Left colon (tissue), 2 donors: ENCODE results near the gene PSMD10. TPM values are rescaled to one million over a fixed set of nuclear protein-coding genes. Genes with fewer than 3 reads are reported as not detected.

Experiments used
- ATAC-seq: fragments of 200-7000 bp; cut with Tn5 transposase; one replicate; pipeline ENCODE4 v1.9.1; 2020; ENCODE audit warnings: mild to moderate bottlenecking, moderate library complexity
- DNase-seq, 2 donors: peaks; one replicate each; pipeline ENCODE4 v3.0.0-alpha.2; 2020
- intact Hi-C, 2 donors: fragments of 100-400 bp; cut with DNase I in 1 of 2; cut with micrococcal nuclease in 1 of 2; formaldehyde crosslinking; loops; one replicate each; pipeline versions ENCODE4 v1.11.2 to v1.14.0; 2022; cut with DNase I, micrococcal nuclease
- total RNA-seq, 2 donors: library from RNA; stranded (reverse); fragmentation: NEBNext Ultra II Directional; extraction: Animal tissue kit (Norgen Biotek cat#: 25700); gene quantifications; one replicate each; pipeline ENCODE4 v1.2.1, GENCODE V29; 2021
- donor health status: DM: no; HTN: no; CAD: no.
- donor health status: DM: yes; HTN: yes; CAD: no.

The PSMD10 gene
- total RNA-seq, 2 donors from 2014 or later, result 31.4 to 34.8 TPM

DNA sequence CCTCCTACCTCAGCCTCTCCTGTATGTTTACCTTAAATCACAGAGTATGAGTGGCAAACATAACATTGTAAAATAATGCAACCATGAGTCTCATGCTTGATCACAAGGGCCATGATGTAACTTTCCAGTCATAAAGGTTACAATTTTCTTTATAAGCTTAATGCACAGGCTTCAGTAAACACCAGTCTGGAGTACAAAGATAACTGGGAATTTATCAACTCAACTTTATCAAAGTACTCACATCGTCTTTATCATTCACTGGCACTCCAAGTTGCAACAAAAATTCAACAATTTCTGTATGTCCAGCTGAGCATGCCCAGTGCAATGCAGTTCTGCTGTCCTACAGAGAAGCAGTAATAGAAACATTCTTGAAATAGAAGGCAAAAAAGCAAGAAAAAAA lies 2.8 kb downstream of the PSMD10 start:
- intact Hi-C loops, result no loop called here
- ATAC-seq (peak; percentile 23), DNase-seq (no peak)

DNA sequence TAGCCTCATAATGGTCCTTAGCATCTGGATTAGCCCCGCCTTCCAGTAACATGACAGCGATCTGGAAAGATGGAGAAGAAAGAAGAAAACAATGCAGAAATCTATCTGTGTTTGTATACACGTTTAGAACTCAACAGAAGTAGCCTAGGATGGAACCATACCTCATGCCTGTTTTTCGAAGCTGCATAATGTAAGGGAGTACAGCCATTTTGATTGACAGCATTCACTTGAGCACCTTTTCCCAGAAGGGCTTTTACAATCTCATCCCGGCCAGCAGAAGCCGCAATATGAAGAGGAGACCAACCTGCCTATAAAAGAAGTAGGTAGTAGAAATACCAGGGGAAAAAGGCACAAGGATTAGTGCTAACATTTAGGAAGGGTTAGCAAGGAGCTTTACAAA lies 3.5 kb downstream of the PSMD10 start:
- DNase-seq, result no peak
- ATAC-seq, result no peak
- intact Hi-C loops, result no loop called here

DNA sequence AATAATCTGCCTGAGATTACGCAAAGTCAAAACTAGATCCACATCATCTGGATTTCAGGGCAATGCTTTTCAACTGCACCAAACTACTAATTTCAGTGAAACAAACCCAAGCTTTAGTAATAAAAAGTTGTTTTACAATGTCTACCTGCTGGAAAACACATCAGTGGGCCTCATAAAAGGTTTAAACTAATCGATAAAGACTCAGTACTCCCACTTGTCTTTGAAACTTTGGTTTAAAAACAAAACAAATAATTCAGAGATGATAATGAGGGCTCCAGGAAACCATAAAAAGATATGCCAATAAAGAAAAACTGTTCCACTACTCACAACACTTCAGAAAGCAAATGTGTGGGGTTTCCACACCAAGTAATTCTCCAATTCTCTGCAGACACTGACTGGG lies 10.2 kb downstream of the PSMD10 start:
- intact Hi-C loops, result no loop called here
- DNase-seq (no peak), ATAC-seq (no peak)

DNA sequence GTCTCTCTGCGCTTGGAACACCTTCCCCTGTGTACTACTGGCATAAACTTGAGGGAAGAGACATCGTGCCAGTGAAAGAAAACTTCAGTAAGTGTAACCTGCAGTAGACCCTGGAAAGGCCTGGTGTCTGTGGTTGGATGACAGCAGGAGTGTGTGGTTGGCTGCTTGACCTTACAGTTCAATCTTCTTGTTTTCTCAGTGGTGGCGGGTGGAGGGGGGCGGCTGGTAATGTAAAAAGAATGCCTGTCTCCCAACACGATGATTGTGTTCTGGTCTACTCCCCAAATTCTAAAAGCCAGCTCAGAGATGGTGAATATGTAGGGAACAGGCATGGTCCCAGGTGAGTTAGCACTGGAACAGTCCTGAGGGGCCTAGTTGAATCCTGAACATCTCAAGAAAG lies 18.6 kb downstream of the PSMD10 start:
- intact Hi-C loops, result no loop called here
- DNase-seq, result no peak
- ATAC-seq, result no peak

DNA sequence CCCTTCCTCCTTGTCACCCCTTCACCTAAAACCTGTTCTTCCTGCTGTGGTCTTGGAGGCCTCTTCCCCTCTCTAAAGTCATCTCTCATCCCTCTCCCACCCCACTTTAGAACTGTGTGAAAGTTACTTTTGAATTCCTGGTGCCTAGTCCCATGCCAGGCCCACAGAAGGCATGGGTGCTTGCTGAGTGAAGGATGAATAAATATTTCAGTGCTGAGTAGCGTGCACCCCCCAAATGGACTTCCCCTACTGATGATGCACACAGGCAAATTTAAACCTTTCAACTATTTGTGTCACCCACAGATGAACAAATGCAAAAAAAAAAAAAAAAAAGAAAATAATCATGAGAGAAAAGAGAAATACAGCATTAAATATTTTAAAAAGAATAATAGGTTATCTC lies 19.8 kb downstream of the PSMD10 start:
- ATAC-seq (no peak), DNase-seq (no peak)
- intact Hi-C loops, result no loop called here

DNA sequence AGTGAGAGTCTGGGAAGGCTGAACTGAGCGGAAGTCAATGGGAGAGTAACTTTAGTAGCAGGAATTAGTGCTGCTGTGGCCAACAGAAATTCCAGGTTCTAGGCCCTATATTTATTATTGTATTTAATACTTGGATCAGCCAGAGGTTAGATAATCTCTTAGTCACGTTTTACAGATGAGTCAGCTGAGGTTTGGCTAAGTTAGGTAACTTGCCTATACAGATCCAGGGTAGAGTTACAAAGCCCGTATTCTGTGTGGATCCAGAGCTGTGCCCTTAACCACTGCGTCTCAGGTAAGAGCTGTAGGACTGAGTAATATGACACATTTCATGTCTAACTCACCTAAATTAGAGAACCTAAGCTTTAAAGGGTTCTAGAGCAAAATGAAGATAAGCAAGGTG lies 20.5 kb downstream of the PSMD10 start:
- ATAC-seq (no peak), DNase-seq (no peak)
- intact Hi-C loops, result no loop called here

DNA sequence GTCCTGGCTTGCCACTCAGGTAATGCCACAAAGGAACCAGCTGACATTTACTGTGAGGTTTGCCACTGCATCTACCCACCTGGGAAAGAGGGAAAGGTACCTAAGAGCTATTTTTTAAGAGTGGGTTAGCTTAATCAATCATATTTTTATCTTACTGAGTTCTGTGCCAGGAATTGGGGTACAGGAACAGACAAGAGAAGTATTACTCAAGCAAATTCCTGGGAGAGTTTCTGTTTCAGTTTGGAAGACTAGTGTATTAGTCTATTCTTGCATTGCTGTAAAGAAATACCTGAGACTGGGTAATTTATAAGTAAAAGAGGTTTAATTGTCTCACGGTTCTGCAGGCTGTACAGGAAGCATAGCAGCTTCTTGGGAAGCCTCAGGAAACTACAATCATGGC lies 23.2 kb downstream of the PSMD10 start:
- DNase-seq (no peak), ATAC-seq (no peak)
- intact Hi-C loops, result no loop called here

DNA sequence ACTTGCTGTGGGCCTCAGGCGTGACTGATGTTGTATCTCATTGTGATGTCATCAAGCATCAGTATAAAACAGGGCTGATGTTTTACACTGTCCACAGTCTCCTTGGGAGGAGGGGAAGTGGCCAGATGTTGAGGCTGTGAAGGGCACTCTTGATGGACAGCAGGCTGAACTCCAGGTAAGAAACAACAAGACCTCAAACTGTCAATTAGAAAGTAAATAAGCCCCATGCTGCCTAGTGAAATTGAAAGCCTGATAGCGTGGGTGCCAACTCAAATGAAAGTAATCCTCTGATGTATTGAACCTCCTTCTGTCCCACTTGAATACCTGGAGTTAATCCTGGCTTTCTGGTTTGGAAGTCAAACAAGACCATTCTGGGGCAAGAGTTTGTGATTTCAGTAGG lies 26.7 kb downstream of the PSMD10 start:
- ATAC-seq (no peak), DNase-seq (no peak)
- intact Hi-C loops, result no loop called here

DNA sequence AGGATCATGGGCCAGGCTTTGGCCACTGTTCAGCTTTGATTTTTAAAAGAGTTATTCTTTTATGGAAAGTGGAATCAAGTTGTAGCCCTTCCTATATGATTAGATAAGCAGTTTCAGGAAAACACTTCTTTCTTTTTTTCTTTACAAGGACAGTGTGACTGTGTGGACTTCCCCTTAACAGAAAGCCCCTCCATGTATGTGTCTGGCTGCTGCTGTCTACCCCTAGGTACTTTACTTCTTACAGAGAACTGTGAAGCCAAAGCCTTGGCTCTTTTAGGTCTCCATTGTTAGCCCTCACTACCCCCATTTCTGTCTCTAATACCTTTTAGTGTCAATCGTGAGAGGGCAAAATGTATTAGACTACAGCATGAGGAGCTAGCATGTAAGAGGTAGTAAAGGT lies 27.3 kb downstream of the PSMD10 start:
- intact Hi-C loops, result no loop called here
- DNase-seq, result no peak
- no peak for ATAC-seq

DNA sequence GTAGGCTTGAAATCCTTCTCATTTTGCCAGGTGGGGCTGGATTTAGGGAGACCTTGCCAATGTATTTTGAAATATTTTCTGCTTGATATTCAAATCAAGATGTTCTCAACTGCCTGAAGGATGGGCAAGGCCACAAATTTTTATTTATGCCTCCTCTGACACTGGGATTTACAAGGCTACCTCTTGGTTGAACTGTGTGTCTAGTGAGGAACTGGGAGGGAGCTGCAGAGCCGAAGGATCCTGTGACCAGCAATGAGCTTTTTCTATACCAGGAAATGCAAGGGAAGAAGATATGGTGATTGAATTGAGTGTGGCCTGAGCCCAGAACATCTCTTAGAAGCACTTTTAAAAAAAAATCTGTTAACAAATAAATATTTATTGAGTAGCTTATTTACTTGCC lies 31.5 kb downstream of the PSMD10 start:
- intact Hi-C loops, result no loop called here
- no peak for ATAC-seq
- no peak for DNase-seq

DNA sequence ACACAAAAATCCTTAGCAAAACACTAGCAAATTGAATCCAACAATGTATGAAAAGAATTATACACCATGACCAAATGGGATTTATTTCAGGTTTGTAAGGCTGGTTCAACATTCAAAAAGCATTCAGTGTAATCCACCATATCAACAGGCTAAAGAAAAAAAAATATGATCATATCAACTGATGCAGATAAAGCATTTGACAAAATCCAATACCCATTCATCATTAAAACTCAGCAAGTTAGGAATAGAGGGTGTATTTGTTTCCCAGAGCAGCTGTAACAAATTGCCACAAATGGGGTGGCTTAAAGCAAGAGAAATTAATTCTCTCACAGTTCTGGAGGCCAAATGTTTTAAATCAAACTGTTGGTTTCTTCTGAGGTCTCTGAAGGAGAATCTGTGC lies 35.8 kb downstream of the PSMD10 start:
- DNase-seq, result no peak
- no peak for ATAC-seq
- intact Hi-C loops, result no loop called here

DNA sequence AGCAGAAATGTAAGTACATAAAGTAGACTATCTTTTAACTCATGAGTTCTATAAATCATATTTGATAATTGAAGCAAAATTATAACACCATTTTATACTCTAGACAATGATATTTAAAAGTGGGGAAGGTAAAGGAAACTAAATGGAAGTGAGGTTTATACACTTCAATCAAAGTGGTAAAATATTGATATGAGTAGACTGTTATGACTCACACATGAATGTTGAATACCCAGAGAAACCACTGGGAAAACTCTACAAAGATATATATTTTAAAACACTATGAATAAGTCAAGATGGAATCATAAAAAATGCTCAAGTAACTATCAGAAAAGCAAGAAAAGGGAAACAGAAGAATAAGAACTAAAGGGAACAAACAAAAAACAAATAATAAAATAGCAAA lies 38.1 kb downstream of the PSMD10 start:
- intact Hi-C loops, result no loop called here
- ATAC-seq (no peak), DNase-seq (no peak)

DNA sequence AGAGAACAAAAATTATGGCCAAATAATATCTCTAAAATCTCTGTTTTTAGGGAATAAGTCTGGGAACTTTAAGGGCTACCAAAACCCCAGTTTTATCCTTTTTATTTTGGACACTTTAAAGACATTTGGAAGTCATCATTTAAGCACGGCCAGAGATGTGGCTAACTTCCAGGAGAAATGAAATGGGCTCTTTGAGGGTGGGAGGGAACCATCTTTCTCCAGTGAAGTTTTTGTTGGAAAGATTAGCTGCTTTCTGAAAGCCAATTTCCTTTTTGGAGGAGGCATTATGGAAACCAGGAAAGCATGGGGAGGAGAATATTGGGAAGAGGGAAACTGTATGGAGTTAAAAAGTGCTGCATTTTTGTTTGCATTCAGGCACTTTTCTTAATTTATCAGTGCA lies 41.7 kb downstream of the PSMD10 start:
- ATAC-seq (no peak), DNase-seq (no peak)
- intact Hi-C loops, result no loop called here

DNA sequence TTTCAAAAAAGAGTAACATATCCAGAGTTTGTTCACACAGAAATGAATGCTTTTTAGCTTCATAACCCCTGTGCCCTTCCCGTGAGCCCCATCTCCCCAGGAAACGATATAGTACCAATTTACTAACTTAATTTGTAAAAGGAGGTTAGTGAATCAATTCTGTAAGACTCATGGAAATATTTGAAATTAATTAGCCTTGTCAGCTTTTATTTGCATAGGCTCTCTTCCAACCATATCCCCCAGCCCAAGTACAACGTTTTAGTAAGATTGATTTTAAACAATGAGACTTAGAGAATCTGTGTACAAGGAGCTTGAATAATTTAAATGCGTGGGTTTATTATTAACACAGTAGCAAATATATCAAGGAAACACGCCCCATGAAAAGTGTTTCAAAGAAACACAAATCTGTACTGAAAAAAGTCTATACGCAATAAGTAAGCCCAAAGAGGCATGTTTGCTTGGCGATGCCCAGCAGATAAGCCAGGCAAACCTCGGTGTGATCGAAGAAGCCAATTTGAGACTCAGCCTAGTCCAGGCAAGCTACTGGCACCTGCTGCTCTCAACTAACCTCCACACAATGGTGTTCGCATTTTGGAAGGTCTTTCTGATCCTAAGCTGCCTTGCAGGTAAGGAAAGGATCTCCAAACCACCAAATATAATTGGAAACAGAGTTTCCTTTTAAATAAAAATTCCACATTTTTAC lies 46.6 kb downstream of the PSMD10 start, which contains the start of gene VSIG1:
Gene VSIG1, plus strand, starts transcription at position 512 of the 703 bp plus-strand sequence. Its CDS starts 66 bp downstream, at position 578.
- ATAC-seq (no peak), DNase-seq (no peak)
- intact Hi-C loops, result no loop called here

DNA sequence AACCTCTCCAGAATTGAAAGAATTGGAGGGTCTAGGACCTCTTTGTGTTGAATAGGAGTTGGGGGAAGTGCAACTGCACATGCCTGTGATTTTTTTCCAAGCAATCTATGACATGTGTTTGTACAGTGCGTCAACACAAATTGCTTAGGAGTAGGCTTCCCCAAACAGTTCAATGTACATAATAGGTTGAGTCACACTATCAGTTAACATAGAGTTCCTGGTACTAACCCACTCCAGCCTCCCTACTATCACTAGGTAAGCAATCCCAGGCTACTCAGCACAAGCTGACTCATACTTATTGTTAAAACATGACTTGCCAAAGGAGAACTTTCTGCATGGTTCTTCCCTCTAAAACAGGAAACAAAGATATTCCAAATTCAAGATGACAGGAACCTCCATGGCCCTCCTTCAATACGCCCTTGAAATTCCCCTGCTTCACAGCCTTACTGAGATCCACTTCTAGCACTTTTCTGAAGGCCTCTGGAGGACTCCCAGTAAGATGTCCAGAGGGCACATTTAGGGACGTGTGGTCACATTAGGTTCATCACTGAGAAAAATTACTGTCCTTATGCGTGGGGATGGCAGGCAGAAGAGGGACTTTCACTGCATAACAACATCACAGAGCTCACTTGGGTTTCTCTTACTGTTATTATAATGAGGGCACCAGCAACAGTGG lies 54.9 kb downstream of the PSMD10 start:
- no peak for DNase-seq
- intact Hi-C loops, result no loop called here
- peak; percentile 97 for ATAC-seq

DNA sequence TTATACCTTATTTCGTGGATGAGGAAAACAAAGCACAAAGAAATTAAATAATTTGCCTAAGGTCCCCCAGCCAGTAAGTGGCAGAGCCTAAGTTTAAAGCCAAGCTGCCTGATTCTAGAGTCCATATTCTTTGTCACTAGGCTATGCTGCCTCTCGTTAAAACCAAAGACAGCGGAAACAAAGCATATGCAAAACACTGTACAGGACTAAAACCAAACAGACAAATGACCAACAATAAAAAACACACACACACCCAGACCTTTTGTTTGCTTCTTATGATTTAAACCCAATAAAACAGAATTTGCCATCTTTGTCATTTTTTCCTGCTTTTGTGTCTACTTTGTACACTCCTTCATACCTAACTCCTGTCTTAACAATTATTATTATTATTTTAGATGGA lies 56.6 kb downstream of the PSMD10 start:
- ATAC-seq (peak; percentile 65), DNase-seq (no peak)
- intact Hi-C loops, result no loop called here

Other genes with a start within 250 kb of the PSMD10 start
- gene TEX13B, start 109.2 kb downstream of the PSMD10 start, total RNA-seq, result not detected
- under 1 TPM in 1 of 2 donors, not detected in 1; 0.50 TPM for gene VSIG1, start 46.5 kb downstream of the PSMD10 start, total RNA-seq
- 10 to 100 TPM; 19.9 to 21.4 TPM for gene ATG4A, start 236 bp upstream of the PSMD10 start, total RNA-seq